Loucy (cell line): ENCODE results near the gene NPSR1.

Experiments
- H2AFZ ChIP-seq: fragments of 200-600 bp; sonication (generic); 2 replicates; pipeline ENCODE4 v1.6.0; 2016; ENCODE audit warnings: antibody characterized with exemption, mild to moderate bottlenecking, low read length, moderate library complexity
- H3F3A ChIP-seq: fragments of 200-600 bp; 2 replicates; pipeline ENCODE4 v1.6.0; 2016; ENCODE audit warnings: antibody characterized with exemption, low read depth, mild to moderate bottlenecking
- H3K27me3 ChIP-seq: fragments of 200-600 bp; sonication (generic); 2 replicates; pipeline ENCODE4 v1.6.1; 2014; ENCODE audit warnings: low read length, mild to moderate bottlenecking; ENCODE audit not compliant: insufficient read depth, poor library complexity, severe bottlenecking
- H3K36me3 ChIP-seq: fragments of 200-600 bp; sonication (generic); 2 replicates; pipeline ENCODE4 v1.6.1; 2016; ENCODE audit warnings: low read length; ENCODE audit not compliant: insufficient read depth
- H3K4me1 ChIP-seq: fragments of 200-600 bp; sonication (generic); 2 replicates; pipeline ENCODE4 v1.5.1; 2014; ENCODE audit warnings: low read length, mild to moderate bottlenecking; ENCODE audit not compliant: insufficient read depth, poor library complexity, severe bottlenecking
- H3K4me2 ChIP-seq: fragments of 200-600 bp; sonication (generic); 2 replicates; pipeline ENCODE4 v1.6.0; 2014; ENCODE audit warnings: antibody characterized with exemption, low read length, low read depth, mild to moderate bottlenecking; ENCODE audit not compliant: poor library complexity, severe bottlenecking
- H3K4me3 ChIP-seq: fragments of 200-600 bp; sonication (generic); 2 replicates; pipeline ENCODE4 v1.5.1; 2014; ENCODE audit warnings: low read length, mild to moderate bottlenecking, mixed read lengths; ENCODE audit not compliant: poor library complexity, severe bottlenecking
- H3K79me2 ChIP-seq: fragments of 200-600 bp; sonication (generic); 2 replicates; pipeline ENCODE4 v1.6.1; 2014; ENCODE audit warnings: low read length; ENCODE audit not compliant: insufficient read depth
- H3K9ac ChIP-seq: fragments of 200-600 bp; sonication (generic); 2 replicates; pipeline ENCODE4 v1.6.0; 2014; ENCODE audit warnings: mild to moderate bottlenecking, low read depth, low read length, moderate library complexity; ENCODE audit not compliant: poor library complexity, severe bottlenecking
- H3K9me2 ChIP-seq: fragments of 200-600 bp; sonication (generic); replicated peaks from 2 replicates; pipeline ENCODE4 v1.6.1; 2016; ENCODE audit warnings: low read depth, low read length, mixed read lengths
- H3K9me3 ChIP-seq: fragments of 200-600 bp; sonication (generic); 2 replicates; pipeline ENCODE4 v1.6.1; 2014; ENCODE audit warnings: mild to moderate bottlenecking, antibody characterized with exemption, low read length, low read depth; ENCODE audit not compliant: insufficient read depth
- H4K20me1 ChIP-seq: fragments of 200-600 bp; sonication (generic); 2 replicates; pipeline ENCODE4 v1.6.0; 2014; ENCODE audit warnings: antibody characterized with exemption, low read length, mild to moderate bottlenecking; ENCODE audit not compliant: insufficient read depth, poor library complexity, severe bottlenecking
- EZH2phosphoT487 ChIP-seq: fragments of 200-600 bp; IDR thresholded peaks from 2 replicates; pipeline ENCODE4 v1.6.1; 2018; ENCODE audit warnings: antibody characterized with exemption, mild to moderate bottlenecking, moderate library complexity, borderline replicate concordance
- TF ChIP-seq, protein P1 (sequence below): fragments of 200-600 bp; sonication (generic); conservative IDR thresholded peaks from 2 replicates; pipeline ENCODE4 v1.5.1; 2014; ENCODE audit warnings: mild to moderate bottlenecking, antibody characterized with exemption, low read length

Gene NPSR1

DNA sequence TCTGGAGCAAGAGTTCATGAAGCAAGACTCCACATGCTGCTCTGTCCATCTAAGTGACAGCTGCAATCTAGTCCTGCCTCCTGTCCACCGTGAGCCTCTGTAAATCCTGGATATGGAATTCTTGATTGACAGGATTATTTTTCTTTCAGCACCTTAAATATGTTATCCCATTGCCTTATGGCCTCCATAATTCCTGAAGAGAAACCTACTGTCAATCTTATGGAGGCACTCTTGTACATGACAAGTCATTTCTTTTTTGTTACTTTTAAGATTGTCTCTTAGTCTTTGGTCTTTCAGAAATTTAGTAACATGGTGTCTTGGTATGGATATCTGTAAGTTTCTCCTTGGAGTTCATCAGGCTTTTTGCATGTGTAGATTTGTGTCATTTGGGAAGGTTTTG lies 82.8 kb downstream of the NPSR1 start:
- H3K79me2 ChIP-seq = no peaks in the 10 kb centered on the region
- H2AFZ ChIP-seq = no peak overlapping the region
- no peak overlapping the region for H3K4me2 ChIP-seq
- H3F3A ChIP-seq = no peaks in the 10 kb centered on the region
- no peak overlapping the region for H3K4me3 ChIP-seq
- no peaks in the 10 kb centered on the region for H4K20me1 ChIP-seq
- H3K9me2 ChIP-seq = no peaks in the 10 kb centered on the region
- TF ChIP-seq, protein P1, sequence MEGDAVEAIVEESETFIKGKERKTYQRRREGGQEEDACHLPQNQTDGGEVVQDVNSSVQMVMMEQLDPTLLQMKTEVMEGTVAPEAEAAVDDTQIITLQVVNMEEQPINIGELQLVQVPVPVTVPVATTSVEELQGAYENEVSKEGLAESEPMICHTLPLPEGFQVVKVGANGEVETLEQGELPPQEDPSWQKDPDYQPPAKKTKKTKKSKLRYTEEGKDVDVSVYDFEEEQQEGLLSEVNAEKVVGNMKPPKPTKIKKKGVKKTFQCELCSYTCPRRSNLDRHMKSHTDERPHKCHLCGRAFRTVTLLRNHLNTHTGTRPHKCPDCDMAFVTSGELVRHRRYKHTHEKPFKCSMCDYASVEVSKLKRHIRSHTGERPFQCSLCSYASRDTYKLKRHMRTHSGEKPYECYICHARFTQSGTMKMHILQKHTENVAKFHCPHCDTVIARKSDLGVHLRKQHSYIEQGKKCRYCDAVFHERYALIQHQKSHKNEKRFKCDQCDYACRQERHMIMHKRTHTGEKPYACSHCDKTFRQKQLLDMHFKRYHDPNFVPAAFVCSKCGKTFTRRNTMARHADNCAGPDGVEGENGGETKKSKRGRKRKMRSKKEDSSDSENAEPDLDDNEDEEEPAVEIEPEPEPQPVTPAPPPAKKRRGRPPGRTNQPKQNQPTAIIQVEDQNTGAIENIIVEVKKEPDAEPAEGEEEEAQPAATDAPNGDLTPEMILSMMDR = no peak
- no peak for TF ChIP-seq EZH2phosphoT487
- H3K9me3 ChIP-seq = no peaks in the 10 kb centered on the region
- no peaks in the 10 kb centered on the region for H3K4me1 ChIP-seq
- H3K36me3 ChIP-seq = no peaks in the 10 kb centered on the region
- no peaks in the 10 kb centered on the region for H3K27me3 ChIP-seq
- H3K9ac ChIP-seq = no peak overlapping the region

DNA sequence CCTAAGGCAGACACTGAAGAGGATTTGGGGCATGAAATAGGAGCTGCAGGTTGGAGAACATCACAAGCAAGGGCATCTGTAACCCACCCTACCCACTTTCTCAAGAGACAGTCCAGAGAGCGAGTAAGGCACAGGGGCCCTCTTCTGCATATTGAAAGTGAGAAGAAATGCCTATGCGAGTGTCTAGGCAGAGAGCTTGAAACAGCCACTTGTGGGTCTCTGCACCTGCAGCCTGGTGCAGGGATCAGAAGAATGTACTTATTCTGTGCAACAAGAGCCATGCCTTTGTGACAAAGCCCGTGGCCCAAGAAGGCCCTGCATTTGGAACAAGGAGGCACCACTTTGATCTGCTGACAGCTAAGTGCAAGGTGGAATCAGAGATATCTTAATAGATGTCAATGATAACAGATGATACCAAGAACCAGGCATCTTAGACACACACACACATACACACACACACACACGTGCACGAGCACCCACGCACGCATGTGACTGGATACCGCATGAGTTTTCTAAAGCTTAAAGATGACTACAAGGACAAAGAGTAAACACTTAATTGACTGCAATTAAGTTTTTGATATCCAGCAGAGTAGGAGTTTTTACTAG lies 89.3 kb downstream of the NPSR1 start:
- TF ChIP-seq, protein P1 = no peak
- no peak for TF ChIP-seq EZH2phosphoT487
- H3K4me2 ChIP-seq = no peak overlapping the region

DNA sequence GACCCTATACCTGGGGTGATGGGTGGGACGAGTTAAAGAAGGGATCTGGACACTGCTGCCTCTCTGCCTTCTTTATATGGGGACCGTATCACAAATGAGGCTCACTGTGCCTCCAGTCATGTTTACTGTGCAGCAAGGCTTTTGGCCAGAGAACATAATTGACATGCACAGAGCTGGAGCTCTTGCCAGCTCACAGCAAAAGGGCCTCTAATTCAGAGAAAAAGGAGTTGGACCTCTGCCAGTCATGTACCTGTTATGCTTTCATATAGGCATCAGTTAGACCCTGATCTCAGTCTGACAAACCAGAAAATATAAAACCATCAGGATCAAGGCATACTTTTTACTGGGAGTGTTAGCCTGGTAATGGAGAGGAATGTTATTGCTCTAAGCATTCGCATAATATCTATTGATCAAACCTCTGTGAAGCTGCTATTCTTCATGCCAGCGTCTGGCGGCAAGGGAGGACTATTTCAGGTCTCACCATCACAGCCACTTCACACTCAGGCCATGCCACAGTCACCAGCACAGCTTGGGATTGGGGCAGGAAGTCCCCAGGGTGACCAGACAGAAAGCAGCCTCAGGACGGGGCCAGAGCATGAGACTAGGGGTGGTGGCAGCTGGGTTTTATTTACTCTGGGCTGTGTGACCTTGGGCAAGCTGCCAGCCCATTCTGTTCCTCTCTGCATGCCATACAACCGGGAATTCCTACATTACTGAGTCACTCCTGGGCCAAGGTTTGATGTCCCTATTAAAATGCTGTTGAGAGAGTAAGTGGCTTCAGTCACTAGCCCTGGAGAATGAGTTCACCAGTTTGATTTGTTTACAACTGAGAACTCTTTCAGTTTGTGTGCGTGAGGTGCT lies 90.1 kb downstream of the NPSR1 start:
- H3K4me1 ChIP-seq = no peaks in the 10 kb centered on the region
- H3K4me2 ChIP-seq = no peak overlapping the region
- no peak overlapping the region for H3K9ac ChIP-seq
- no peaks in the 10 kb centered on the region for H3K27me3 ChIP-seq
- no peaks in the 10 kb centered on the region for H3K9me2 ChIP-seq
- no peaks in the 10 kb centered on the region for H3F3A ChIP-seq
- H3K4me3 ChIP-seq = no peak overlapping the region
- H3K9me3 ChIP-seq = no peaks in the 10 kb centered on the region
- no peaks in the 10 kb centered on the region for H4K20me1 ChIP-seq
- no peaks in the 10 kb centered on the region for H3K79me2 ChIP-seq
- no peak overlapping the region for H2AFZ ChIP-seq
- H3K36me3 ChIP-seq = no peaks in the 10 kb centered on the region
- TF ChIP-seq, protein P1 = no peak
- TF ChIP-seq EZH2phosphoT487 = no peak

More for the DNA sequence above, 89.3 kb downstream of the NPSR1 start:
- no peak overlapping the region for H3K9ac ChIP-seq
- no peaks in the 10 kb centered on the region for H4K20me1 ChIP-seq
- no peaks in the 10 kb centered on the region for H3K79me2 ChIP-seq
- H3K4me1 ChIP-seq = no peaks in the 10 kb centered on the region
- H2AFZ ChIP-seq = no peak overlapping the region
- H3K36me3 ChIP-seq = no peaks in the 10 kb centered on the region
- H3K4me3 ChIP-seq = no peak overlapping the region
- H3K27me3 ChIP-seq = no peaks in the 10 kb centered on the region
- no peaks in the 10 kb centered on the region for H3K9me3 ChIP-seq
- H3K9me2 ChIP-seq = no peaks in the 10 kb centered on the region
- no peaks in the 10 kb centered on the region for H3F3A ChIP-seq
